GM18508 (cell line): ENCODE data around the gene ENTPD2.
A peak's percentile ranks its signal among the peaks of the same experiment; 100 is the strongest.
"Not testable (repeated sequence)": the region's sequence is repeated elsewhere in the genome, so short reads cannot be mapped to it uniquely, and the experiment has no call there.

Experiments used
- ATAC-seq: cut with Tn5 transposase; IDR thresholded peaks from one replicate; pipeline ENCODE4 v1.9.1; 2021; ENCODE audit warnings: moderate number of reproducible peaks; ENCODE audit not compliant: insufficient read depth, unreplicated experiment

ENTPD2 gene

GRCh38 chr9:137007108-137007815 lies 46.6 kb downstream of the ENTPD2 start:
- no peak for ATAC-seq

GRCh38 chr9:137006116-137007003 lies 47.5 kb downstream of the ENTPD2 start:
- ATAC-seq: no peak

- ATAC-seq: not testable (repeated sequence)
These were observed 49.6 kb downstream of the ENTPD2 start for GRCh38 chr9:137004285-137004684.

- no peak for ATAC-seq
These were observed 51.2 kb downstream of the ENTPD2 start for GRCh38 chr9:137002646-137003041.

GRCh38 chr9:137001857-137002645 lies 51.8 kb downstream of the ENTPD2 start:
- ATAC-seq: no peak

- peak; percentile 59 for ATAC-seq
These were observed 53.5 kb downstream of the ENTPD2 start for GRCh38 chr9:137000177-137000930.
